Activated CD4-positive, alpha-beta T cell treated with anti-CD3 and anti-CD28 coated beads for 24 hours (primary cell): ENCODE data around the gene HIVEP3.
A peak's percentile ranks its signal among the peaks of the same experiment; 100 is the strongest.

ENCODE experiments used
- DNase-seq, 2 donors: peaks; one replicate each; pipeline ENCODE4 v3.0.0-alpha.2; 2020; ENCODE audit warnings: low read depth in 2 of 2

Gene HIVEP3

GRCh38 chr1:41733021-41733420, 185.7 kb downstream of the HIVEP3 start:
- no peak for DNase-seq

- DNase-seq = no peak
These were observed 187.1 kb downstream of the HIVEP3 start for GRCh38 chr1:41731516-41732030.

GRCh38 chr1:41730806-41731205, 187.9 kb downstream of the HIVEP3 start:
- DNase-seq = no peak

GRCh38 chr1:41728403-41729202, 190.1 kb downstream of the HIVEP3 start:
- peak; percentile 44 to 55 for DNase-seq

GRCh38 chr1:41727749-41728115, 191.0 kb downstream of the HIVEP3 start:
- no peak for DNase-seq

- DNase-seq = no peak
These were observed 191.6 kb downstream of the HIVEP3 start for GRCh38 chr1:41726899-41727748.

- DNase-seq = no peak
These were observed 192.4 kb downstream of the HIVEP3 start for GRCh38 chr1:41726292-41726691.

GRCh38 chr1:41724926-41725325, 193.8 kb downstream of the HIVEP3 start:
- no peak for DNase-seq

- DNase-seq = no peak
These were observed 194.5 kb downstream of the HIVEP3 start for GRCh38 chr1:41724248-41724647.

- no peak for DNase-seq
These were observed 194.9 kb downstream of the HIVEP3 start for GRCh38 chr1:41723786-41724185.

- no peak for DNase-seq
These were observed 196.5 kb downstream of the HIVEP3 start for GRCh38 chr1:41722184-41722583.

GRCh38 chr1:41720861-41721410, 197.8 kb downstream of the HIVEP3 start:
- DNase-seq = no peak

GRCh38 chr1:41719590-41719989, 199.1 kb downstream of the HIVEP3 start:
- no peak for DNase-seq

GRCh38 chr1:41719128-41719527, 199.6 kb downstream of the HIVEP3 start:
- no peak for DNase-seq

- DNase-seq = no peak
These were observed 200.2 kb downstream of the HIVEP3 start for GRCh38 chr1:41718497-41718896.

- no peak for DNase-seq
These were observed 202.3 kb downstream of the HIVEP3 start for GRCh38 chr1:41716188-41717130.

GRCh38 chr1:41715441-41716095, 203.2 kb downstream of the HIVEP3 start:
- no peak for DNase-seq

- no peak for DNase-seq
These were observed 203.9 kb downstream of the HIVEP3 start for GRCh38 chr1:41714638-41715389.

- no peak for DNase-seq
These were observed 205.0 kb downstream of the HIVEP3 start for GRCh38 chr1:41713557-41714327.
